ENCODE data around the gene TMEM132A. TPM values are rescaled to one million over a fixed set of nuclear protein-coding genes. Genes with fewer than 3 reads are reported as not detected.
A peak's percentile ranks its signal among the peaks of the same experiment; 100 is the strongest.

The TMEM132A gene
- polyA plus RNA-seq, 2 of the 4 experiments (the other 2 are of a cell fraction), result 18.1 to 88.0 TPM

DNA sequence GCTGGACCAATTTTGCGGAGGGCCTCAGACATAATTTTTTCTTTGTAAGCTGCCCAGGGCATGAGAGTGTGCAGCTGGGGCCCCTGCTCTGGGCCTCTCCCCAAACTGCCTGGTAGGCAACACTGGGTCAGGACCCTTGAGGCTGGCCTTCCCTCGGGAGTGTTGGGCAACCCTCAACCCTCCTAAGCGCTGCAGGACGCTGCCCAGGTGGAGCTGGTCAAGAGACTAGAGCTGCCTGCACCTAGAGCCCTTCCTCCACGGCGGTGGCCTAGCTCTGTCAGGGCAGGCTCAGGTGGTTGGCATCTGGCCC, 505 bp upstream of the TMEM132A start:
- 50% methylated on average over 2 of the region's 6 CpGs for WGBS (ENCODE audit: missing lambda C conversion rate)
- Histone ChIP-seq H3K4me1 (peaks cover 25% of the 10 kb centered on the region), H3K4me2 (peak overlapping the region; percentile 90), H3K4me3 (peak overlapping the region; percentile 70; the same call in 2 of the 3 replicates), H3K27ac (peak overlapping the region in 1 of 2 experiments; percentile 97; a peak in 4 of 6 replicates), H3K9me3 (no peaks in the 10 kb centered on the region)
- FAIRE-seq (no peak), DNase-seq (ENCODE audit: low read depth in 1 of 2, low spot score in 1 of 2) (no peak), ATAC-seq (peak in 1 of 2 experiments; percentile 20; a peak in 3 of 6 replicates)
- CTCF ChIA-PET, result interaction anchor here (1.2 to 2.1 kb wide), 6 partner anchors 9 to 93 kb away, joined by 3 to 8 read pairs (median 5); partner anchors contain the start of gene TMEM109
- POLR2A ChIA-PET, result interaction anchor here (1.1 to 1.6 kb wide), 2 partner anchors 8 to 10 kb away, joined by 5 to 6 read pairs; partner anchors contain the start of gene TMEM109
- TF ChIP-seq CHD4 (IDR thresholded peaks at IDR 0.05; ENCODE audit: borderline replicate concordance) (no peak), ZNF302 (CRISPR knock-in tag; IDR thresholded peaks at IDR 0.05) (no peak), GATA3 (IDR thresholded peaks at IDR 0.05; ENCODE audit: borderline replicate concordance) (no peak), RARB (CRISPR knock-in tag; IDR thresholded peaks at IDR 0.05) (no peak), POLR2AphosphoS2 (conservative IDR thresholded peaks at IDR 0.05; ENCODE audit: low read length) (no peak), MAZ (IDR thresholded peaks at IDR 0.05; ENCODE audit: borderline replicate concordance, low read depth, low read length) (no peak), ZC3H11A (IDR thresholded peaks at IDR 0.05) (no peak), HOXA7 (CRISPR knock-in tag; IDR thresholded peaks at IDR 0.05) (no peak), CBX2 (IDR thresholded peaks at IDR 0.05; ENCODE audit: borderline replicate concordance, low read depth) (no peak)
- TF ChIP-seq, protein P1, sequence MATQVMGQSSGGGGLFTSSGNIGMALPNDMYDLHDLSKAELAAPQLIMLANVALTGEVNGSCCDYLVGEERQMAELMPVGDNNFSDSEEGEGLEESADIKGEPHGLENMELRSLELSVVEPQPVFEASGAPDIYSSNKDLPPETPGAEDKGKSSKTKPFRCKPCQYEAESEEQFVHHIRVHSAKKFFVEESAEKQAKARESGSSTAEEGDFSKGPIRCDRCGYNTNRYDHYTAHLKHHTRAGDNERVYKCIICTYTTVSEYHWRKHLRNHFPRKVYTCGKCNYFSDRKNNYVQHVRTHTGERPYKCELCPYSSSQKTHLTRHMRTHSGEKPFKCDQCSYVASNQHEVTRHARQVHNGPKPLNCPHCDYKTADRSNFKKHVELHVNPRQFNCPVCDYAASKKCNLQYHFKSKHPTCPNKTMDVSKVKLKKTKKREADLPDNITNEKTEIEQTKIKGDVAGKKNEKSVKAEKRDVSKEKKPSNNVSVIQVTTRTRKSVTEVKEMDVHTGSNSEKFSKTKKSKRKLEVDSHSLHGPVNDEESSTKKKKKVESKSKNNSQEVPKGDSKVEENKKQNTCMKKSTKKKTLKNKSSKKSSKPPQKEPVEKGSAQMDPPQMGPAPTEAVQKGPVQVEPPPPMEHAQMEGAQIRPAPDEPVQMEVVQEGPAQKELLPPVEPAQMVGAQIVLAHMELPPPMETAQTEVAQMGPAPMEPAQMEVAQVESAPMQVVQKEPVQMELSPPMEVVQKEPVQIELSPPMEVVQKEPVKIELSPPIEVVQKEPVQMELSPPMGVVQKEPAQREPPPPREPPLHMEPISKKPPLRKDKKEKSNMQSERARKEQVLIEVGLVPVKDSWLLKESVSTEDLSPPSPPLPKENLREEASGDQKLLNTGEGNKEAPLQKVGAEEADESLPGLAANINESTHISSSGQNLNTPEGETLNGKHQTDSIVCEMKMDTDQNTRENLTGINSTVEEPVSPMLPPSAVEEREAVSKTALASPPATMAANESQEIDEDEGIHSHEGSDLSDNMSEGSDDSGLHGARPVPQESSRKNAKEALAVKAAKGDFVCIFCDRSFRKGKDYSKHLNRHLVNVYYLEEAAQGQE (IDR thresholded peaks at IDR 0.05), result no peak
- TF ChIP-seq, protein P2, sequence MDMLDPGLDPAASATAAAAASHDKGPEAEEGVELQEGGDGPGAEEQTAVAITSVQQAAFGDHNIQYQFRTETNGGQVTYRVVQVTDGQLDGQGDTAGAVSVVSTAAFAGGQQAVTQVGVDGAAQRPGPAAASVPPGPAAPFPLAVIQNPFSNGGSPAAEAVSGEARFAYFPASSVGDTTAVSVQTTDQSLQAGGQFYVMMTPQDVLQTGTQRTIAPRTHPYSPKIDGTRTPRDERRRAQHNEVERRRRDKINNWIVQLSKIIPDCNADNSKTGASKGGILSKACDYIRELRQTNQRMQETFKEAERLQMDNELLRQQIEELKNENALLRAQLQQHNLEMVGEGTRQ (IDR thresholded peaks at IDR 0.05), result no peak
- TF ChIP-seq, protein P3, sequence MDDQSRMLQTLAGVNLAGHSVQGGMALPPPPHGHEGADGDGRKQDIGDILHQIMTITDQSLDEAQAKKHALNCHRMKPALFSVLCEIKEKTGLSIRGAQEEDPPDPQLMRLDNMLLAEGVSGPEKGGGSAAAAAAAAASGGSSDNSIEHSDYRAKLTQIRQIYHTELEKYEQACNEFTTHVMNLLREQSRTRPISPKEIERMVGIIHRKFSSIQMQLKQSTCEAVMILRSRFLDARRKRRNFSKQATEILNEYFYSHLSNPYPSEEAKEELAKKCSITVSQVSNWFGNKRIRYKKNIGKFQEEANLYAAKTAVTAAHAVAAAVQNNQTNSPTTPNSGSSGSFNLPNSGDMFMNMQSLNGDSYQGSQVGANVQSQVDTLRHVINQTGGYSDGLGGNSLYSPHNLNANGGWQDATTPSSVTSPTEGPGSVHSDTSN (IDR thresholded peaks at IDR 0.05), result no peak
- TF ChIP-seq, protein P4, sequence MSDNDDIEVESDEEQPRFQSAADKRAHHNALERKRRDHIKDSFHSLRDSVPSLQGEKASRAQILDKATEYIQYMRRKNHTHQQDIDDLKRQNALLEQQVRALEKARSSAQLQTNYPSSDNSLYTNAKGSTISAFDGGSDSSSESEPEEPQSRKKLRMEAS (IDR thresholded peaks at IDR 0.05), result no peak

DNA sequence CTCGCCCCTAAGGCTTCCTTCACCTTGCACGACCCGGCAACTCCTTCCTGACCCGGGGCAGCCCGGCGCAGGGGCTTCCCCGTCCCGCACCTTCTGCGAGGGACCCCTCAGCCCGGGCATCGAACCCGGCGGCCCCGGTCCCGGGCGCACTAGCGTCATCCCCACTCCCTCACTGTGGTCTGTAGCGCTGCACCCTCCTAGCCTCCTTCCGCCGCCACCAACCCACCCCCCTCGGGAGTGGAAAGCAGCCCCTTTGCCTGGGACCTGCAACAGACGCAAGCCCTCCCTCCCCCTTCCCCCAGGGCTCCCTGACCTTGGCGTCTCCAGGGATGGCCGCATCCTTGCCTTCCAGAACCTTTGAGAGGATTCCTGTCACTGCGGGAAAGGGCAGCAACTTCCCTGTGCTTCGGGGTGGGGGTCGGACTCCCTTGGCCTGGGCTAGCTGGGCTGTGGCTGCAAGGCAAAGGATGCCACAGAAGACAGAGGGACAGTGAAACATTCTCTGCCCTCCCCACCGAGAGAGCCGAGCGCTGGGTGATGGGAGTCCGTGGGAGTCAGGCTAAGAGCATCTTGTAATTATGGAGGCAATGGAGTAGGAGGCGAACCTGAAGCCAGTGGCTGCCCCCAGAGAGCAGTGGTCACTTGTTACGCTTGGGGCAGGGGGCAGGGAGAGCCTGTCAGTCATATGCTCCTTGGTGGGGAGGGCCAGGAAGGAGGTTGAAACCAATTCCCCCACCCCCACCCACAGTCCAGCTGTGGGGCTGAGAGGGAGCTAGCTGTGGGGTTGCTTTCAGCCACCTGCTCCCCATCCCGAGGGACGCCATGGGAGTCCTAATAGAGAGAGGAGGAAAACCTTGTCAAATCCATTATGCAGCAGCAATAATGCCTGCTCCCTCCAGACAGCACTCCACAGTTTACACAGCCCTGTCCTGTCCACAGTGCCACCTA, 920 bp downstream of the TMEM132A start:
- ChIA-PET POLR2A (no interaction called here), CTCF (interaction anchor here (0.6 to 2.2 kb wide), 2 partner anchors 44 to 228 kb away, joined by 3 to 5 read pairs; no protein-coding TSS in a partner anchor)
- peak overlapping the region; percentile 82 to 97 for H3K27ac ChIP-seq
- peak overlapping the region; percentile 70 for H3K4me3 ChIP-seq
- H3K4me2 ChIP-seq, result peak overlapping the region; percentile 90
- no peaks in the 10 kb centered on the region for H3K9me3 ChIP-seq
- ATAC-seq (peak; percentile 38 to 50; a peak in 5 of 6 replicates), FAIRE-seq (no peak), DNase-seq (ENCODE audit: low read depth in 1 of 2, low spot score in 1 of 2) (no peak)
- 4% methylated on average over 25 of the region's 35 CpGs for WGBS (ENCODE audit: missing lambda C conversion rate)
- TF ChIP-seq HOXA7 (CRISPR knock-in tag; IDR thresholded peaks at IDR 0.05), result no peak
- no peak for TF ChIP-seq RCOR1 (IDR thresholded peaks at IDR 0.05; ENCODE audit: low read depth, low read length)
- no peak for TF ChIP-seq NPAS2 (CRISPR knock-in tag; IDR thresholded peaks at IDR 0.05; ENCODE audit: borderline replicate concordance)
- TF ChIP-seq, protein P3 (IDR thresholded peaks at IDR 0.05), result no peak
- TF ChIP-seq MYC (IDR thresholded peaks at IDR 0.05; ENCODE audit: borderline replicate concordance, low read length), result no peak
- TF ChIP-seq, protein P4 (IDR thresholded peaks at IDR 0.05), result no peak
- no peak for TF ChIP-seq FOSL2 (IDR thresholded peaks at IDR 0.05)
- TF ChIP-seq FOSL2 (CRISPR knock-in tag; IDR thresholded peaks at IDR 0.05), result no peak
- no peak for TF ChIP-seq POLR2A (IDR thresholded peaks at IDR 0.05; ENCODE audit: low read length)
- no peak for TF ChIP-seq NR3C1 (IDR thresholded peaks at IDR 0.05)
- H3K4me1 ChIP-seq, result peaks cover 20% of the 10 kb centered on the region

Data from A549 (cell line).